ENCODE results near the gene CFAP65. TPM values are rescaled to one million over a fixed set of nuclear protein-coding genes. Genes with fewer than 3 reads are reported as not detected.

The CFAP65 gene
- total RNA-seq, 3 donors from 2014 or later (not counting 1 experiment from before 2014, with no cell fraction given), result not detected

DNA sequence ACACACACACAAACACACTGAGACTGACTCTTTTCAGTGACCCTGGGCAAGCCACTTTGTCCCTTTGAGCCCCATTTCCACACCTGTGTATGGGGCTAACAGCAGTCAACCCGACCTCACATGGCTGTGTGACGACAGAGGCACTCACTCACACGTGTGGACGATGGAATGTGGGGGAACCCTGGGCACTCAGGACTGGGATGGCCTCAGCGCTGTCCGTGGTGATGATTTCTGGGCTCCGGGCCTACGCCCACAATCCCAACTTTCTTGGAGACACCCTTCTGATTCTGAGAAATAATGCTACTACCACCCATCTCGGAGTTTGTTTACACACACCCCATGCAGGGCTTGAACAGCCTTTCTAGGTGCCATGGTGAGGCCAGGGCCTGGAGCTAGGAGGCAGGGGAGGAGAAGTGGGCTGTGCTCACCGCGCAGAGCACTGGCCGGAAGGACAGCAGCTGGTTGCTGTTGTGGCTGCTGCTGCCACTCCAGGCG is 49.6 kb downstream of the CFAP65 start:
- H3K4me3 Mint-ChIP-seq, result no peak overlapping the region

DNA sequence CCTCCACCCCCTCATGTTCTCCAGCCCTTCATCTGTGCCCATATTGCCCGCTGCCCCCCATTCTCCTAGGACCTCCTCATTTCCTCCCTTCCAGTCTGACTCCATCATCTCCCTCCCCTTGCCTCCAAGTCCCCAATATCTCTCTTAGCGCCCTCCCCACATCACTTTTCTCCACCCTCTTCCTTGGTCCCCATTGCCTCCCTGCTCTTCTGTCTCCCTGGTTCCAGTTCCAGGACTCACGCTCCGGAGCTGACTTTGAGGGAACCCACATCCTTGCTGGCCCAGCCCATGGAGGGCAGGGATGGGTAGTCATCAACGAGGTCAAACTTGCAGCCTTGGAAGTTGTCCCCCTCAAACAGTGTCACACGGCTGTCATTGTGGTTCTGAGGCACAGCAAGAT is 50.7 kb downstream of the CFAP65 start:
- Mint-ChIP-seq H3K27ac (no peak overlapping the region), H3K36me3 (no peaks in the 10 kb centered on the region), H3K9me3 (no peaks in the 10 kb centered on the region), H3K4me3 (no peak overlapping the region), H3K27me3 (ENCODE audit: low read depth in 2 of 2) (peaks cover 62 to 64% of the 10 kb centered on the region in 2 donors), H3K4me1 (peaks cover 0 to 2% of the 10 kb centered on the region in 2 donors)
- no peak overlapping the region for H3K27ac ChIP-seq (ENCODE audit: low read length)
- ATAC-seq, result no peak
- H3K36me3 ChIP-seq (ENCODE audit: control insufficient read depth, insufficient read depth, low read length), result no peaks in the 10 kb centered on the region
- H3K4me1 ChIP-seq (ENCODE audit: control insufficient read depth, insufficient read depth, low read length), result no peaks in the 10 kb centered on the region
- TF ChIP-seq, protein P1, sequence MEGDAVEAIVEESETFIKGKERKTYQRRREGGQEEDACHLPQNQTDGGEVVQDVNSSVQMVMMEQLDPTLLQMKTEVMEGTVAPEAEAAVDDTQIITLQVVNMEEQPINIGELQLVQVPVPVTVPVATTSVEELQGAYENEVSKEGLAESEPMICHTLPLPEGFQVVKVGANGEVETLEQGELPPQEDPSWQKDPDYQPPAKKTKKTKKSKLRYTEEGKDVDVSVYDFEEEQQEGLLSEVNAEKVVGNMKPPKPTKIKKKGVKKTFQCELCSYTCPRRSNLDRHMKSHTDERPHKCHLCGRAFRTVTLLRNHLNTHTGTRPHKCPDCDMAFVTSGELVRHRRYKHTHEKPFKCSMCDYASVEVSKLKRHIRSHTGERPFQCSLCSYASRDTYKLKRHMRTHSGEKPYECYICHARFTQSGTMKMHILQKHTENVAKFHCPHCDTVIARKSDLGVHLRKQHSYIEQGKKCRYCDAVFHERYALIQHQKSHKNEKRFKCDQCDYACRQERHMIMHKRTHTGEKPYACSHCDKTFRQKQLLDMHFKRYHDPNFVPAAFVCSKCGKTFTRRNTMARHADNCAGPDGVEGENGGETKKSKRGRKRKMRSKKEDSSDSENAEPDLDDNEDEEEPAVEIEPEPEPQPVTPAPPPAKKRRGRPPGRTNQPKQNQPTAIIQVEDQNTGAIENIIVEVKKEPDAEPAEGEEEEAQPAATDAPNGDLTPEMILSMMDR (IDR thresholded peaks at IDR 0.05), result no peak
- intact Hi-C loops (cut with micrococcal nuclease), result no loop called here
- H3K27me3 ChIP-seq (ENCODE audit: control insufficient read depth, insufficient read depth, low read length), result peaks cover 42% of the 10 kb centered on the region
- no peak for DNase-seq
- no peak overlapping the region for H3K4me3 ChIP-seq (ENCODE audit: low read length)
- no peaks in the 10 kb centered on the region for H3K9me3 ChIP-seq (ENCODE audit: control insufficient read depth, insufficient read depth, low read length)
- WGBS (ENCODE audit: insufficient coverage), result 14% methylated on average over 6 of the region's 6 CpGs

More for the DNA sequence above, 49.6 kb downstream of the CFAP65 start:
- Histone ChIP-seq H3K4me1 (ENCODE audit: control insufficient read depth, insufficient read depth, low read length) (peaks cover 7% of the 10 kb centered on the region), H3K27ac (ENCODE audit: low read length) (no peak overlapping the region), H3K27me3 (ENCODE audit: control insufficient read depth, insufficient read depth, low read length) (peaks cover 46% of the 10 kb centered on the region), H3K4me3 (ENCODE audit: low read length) (no peak overlapping the region), H3K36me3 (ENCODE audit: control insufficient read depth, insufficient read depth, low read length) (no peaks in the 10 kb centered on the region), H3K9me3 (ENCODE audit: control insufficient read depth, insufficient read depth, low read length) (no peaks in the 10 kb centered on the region)
- intact Hi-C loops (cut with micrococcal nuclease), result no loop called here
- H3K27ac Mint-ChIP-seq, result no peak overlapping the region
- H3K4me1 Mint-ChIP-seq, result peaks cover 0 to 5% of the 10 kb centered on the region in 2 donors
- no peaks in the 10 kb centered on the region for H3K36me3 Mint-ChIP-seq
- no peaks in the 10 kb centered on the region for H3K9me3 Mint-ChIP-seq
- TF ChIP-seq, protein P1 (IDR thresholded peaks at IDR 0.05), result no peak
- WGBS (ENCODE audit: insufficient coverage), result 15% methylated on average over 13 of the region's 13 CpGs
- DNase-seq (no peak), ATAC-seq (no peak)
- H3K27me3 Mint-ChIP-seq (ENCODE audit: low read depth in 2 of 2), result peaks cover 58 to 62% of the 10 kb centered on the region in 2 donors

DNA sequence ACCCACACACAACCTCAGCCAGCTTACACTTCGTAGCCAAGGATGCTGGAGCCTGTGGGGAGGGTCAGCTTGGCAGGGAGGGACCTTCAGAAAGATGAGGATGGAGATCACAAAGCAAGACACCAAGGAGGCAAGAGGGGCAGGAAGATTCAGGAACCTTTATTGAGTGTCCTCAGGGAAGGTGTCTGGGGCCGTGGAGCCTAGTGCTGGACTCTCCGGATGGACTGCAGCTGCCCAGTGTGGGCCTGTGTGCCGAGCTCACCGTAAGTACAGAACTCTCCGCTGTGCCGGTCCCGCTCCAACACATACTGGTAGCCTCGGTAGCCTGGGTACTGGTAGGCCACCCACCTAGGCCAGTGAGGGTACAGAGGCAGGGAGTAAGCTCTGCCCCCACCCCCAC is 51.3 kb downstream of the CFAP65 start:
- Mint-ChIP-seq H3K36me3 (no peaks in the 10 kb centered on the region), H3K4me3 (no peak overlapping the region), H3K27ac (no peak overlapping the region), H3K4me1 (no peaks in the 10 kb centered on the region), H3K27me3 (ENCODE audit: low read depth in 2 of 2) (peaks cover 59% of the 10 kb centered on the region in 2 donors), H3K9me3 (no peaks in the 10 kb centered on the region)
- Histone ChIP-seq H3K9me3 (ENCODE audit: control insufficient read depth, insufficient read depth, low read length) (no peaks in the 10 kb centered on the region), H3K4me1 (ENCODE audit: control insufficient read depth, insufficient read depth, low read length) (no peaks in the 10 kb centered on the region), H3K27me3 (ENCODE audit: control insufficient read depth, insufficient read depth, low read length) (peaks cover 36% of the 10 kb centered on the region), H3K4me3 (ENCODE audit: low read length) (no peak overlapping the region), H3K27ac (ENCODE audit: low read length) (no peak overlapping the region), H3K36me3 (ENCODE audit: control insufficient read depth, insufficient read depth, low read length) (no peaks in the 10 kb centered on the region)
- DNase-seq, result no peak
- TF ChIP-seq, protein P1 (IDR thresholded peaks at IDR 0.05), result no peak
- no peak for ATAC-seq
- 22% methylated on average over 9 of the region's 9 CpGs for WGBS (ENCODE audit: insufficient coverage)
- intact Hi-C loops (cut with micrococcal nuclease), result no loop called here

DNA sequence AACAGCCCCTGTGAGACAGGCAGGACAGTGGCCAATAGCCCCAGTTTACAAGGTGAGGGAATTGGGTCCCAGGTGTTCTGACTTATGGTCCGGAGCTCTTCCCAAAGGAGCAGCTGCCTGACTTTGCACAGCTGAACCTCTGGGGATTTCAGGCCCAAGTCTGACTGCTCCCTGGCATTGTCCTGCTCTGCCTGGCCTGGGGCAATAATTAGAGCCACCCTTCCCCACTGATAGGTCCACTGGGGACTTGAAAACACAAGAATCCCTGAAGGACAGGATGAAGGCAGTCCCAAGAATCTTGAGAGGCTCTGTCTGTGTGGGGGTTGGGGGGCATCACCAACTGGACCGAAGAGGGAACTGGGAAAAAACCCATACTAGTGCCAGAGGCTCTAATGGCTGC is 52.7 kb downstream of the CFAP65 start:
- Mint-ChIP-seq H3K9me3 (no peaks in the 10 kb centered on the region), H3K36me3 (no peaks in the 10 kb centered on the region), H3K27me3 (ENCODE audit: low read depth in 2 of 2) (peaks cover 57 to 59% of the 10 kb centered on the region in 2 donors), H3K4me1 (peaks cover 0 to 5% of the 10 kb centered on the region in 2 donors), H3K4me3 (no peak overlapping the region), H3K27ac (no peak overlapping the region)
- TF ChIP-seq, protein P1 (IDR thresholded peaks at IDR 0.05), result no peak
- no peaks in the 10 kb centered on the region for H3K36me3 ChIP-seq (ENCODE audit: control insufficient read depth, insufficient read depth, low read length)
- DNase-seq, result no peak
- ATAC-seq, result no peak
- H3K4me3 ChIP-seq (ENCODE audit: low read length), result no peak overlapping the region
- no peaks in the 10 kb centered on the region for H3K9me3 ChIP-seq (ENCODE audit: control insufficient read depth, insufficient read depth, low read length)
- peaks cover 39% of the 10 kb centered on the region for H3K27me3 ChIP-seq (ENCODE audit: control insufficient read depth, insufficient read depth, low read length)
- 54% methylated on average over 2 of the region's 2 CpGs for WGBS (ENCODE audit: insufficient coverage)
- no peaks in the 10 kb centered on the region for H3K4me1 ChIP-seq (ENCODE audit: control insufficient read depth, insufficient read depth, low read length)
- H3K27ac ChIP-seq (ENCODE audit: low read length), result no peak overlapping the region
- intact Hi-C loops (cut with micrococcal nuclease), result no loop called here
